SK-N-SH (cell line): ENCODE data around the gene EFCAB8. TPM values are rescaled to one million over a fixed set of nuclear protein-coding genes. Genes with fewer than 3 reads are reported as not detected.

ENCODE experiments used
- CTCF ChIA-PET: fragments of 300-600, 350-600 bp; formaldehyde crosslinking; extraction: SDS; loops from one replicate; lab custom pipeline; 2021; lab: Yijun Ruan, JAX
- POLR2A ChIA-PET: fragments of 350-600 bp; sonication (Branson Sonifier 250); formaldehyde crosslinking; extraction: SDS; loops from one replicate; lab custom pipeline; 2020; ENCODE audit warnings: antibody characterized with exemption, inconsistent platforms; lab: Yijun Ruan, JAX
- DNase-seq: peaks from one replicate; pipeline ENCODE4 v3.0.0; 2012
- H2AFZ ChIP-seq: fragments of 200-600 bp; sonication (generic); 2 replicates; pipeline ENCODE4 v1.8.1; 2016; ENCODE audit warnings: antibody characterized with exemption, mild to moderate bottlenecking, low read depth
- H3F3A ChIP-seq: fragments of 200-600 bp; sonication (generic); replicated peaks from 2 replicates; pipeline ENCODE3; 2016; ENCODE audit warnings: antibody characterized with exemption, mild to moderate bottlenecking; ENCODE audit not compliant: insufficient read depth
- H3K27ac ChIP-seq, 2 experiments: fragments of 200-500 bp in 1 of 2; fragments of 200-600 bp in 1 of 2; sonication (Bioruptor generic) in 1 of 2; sonication (generic), shearing (Covaris generic) in 1 of 2; 2 replicates each; pipeline versions ENCODE4 v1.5.1 to v1.6.1; 2014 to 2016; ENCODE audit warnings: low read depth in 2 of 2, inconsistent platforms in 1 of 2, low read length in 1 of 2, mild to moderate bottlenecking in 1 of 2, mixed read lengths in 1 of 2
- H3K27me3 ChIP-seq: fragments of 200-600 bp; sonication (generic), shearing (Covaris generic); 2 replicates; pipeline ENCODE4 v1.6.1; 2016; ENCODE audit warnings: mixed run types; ENCODE audit not compliant: insufficient read depth
- H3K36me3 ChIP-seq, 2 experiments: fragments of 200-500 bp in 1 of 2; fragments of 200-600 bp in 1 of 2; sonication (Bioruptor generic) in 1 of 2; sonication (generic) in 1 of 2; replicated peaks in 1 of 2; 2 replicates each; pipeline versions ENCODE3 to v1.5.1; 2014 to 2016; ENCODE audit warnings: low read length in 1 of 2, mild to moderate bottlenecking in 1 of 2; ENCODE audit not compliant: insufficient read depth in 2 of 2, control insufficient read depth in 1 of 2
- H3K4me1 ChIP-seq, 2 experiments: fragments of 200-500 bp in 1 of 2; fragments of 200-600 bp in 1 of 2; sonication (Bioruptor generic) in 1 of 2; sonication (generic), shearing (Covaris generic) in 1 of 2; 2 replicates each; pipeline versions ENCODE4 v1.5.1 to v1.6.1; 2014 to 2016; ENCODE audit warnings: low read depth in 1 of 2, low read length in 1 of 2, mixed run types in 1 of 2; ENCODE audit not compliant: insufficient read depth in 2 of 2, control insufficient read depth in 1 of 2
- H3K4me2 ChIP-seq: fragments of 200-600 bp; sonication (generic), shearing (Covaris generic); 2 replicates; pipeline ENCODE4 v1.6.1; 2017; ENCODE audit warnings: mixed run types
- H3K4me3 ChIP-seq, 2 experiments: fragments of 200-500 bp in 1 of 2; fragments of 200-600 bp in 1 of 2; sonication (Bioruptor generic) in 1 of 2; sonication (generic), shearing (Covaris generic) in 1 of 2; 2 replicates each; pipeline versions ENCODE4 v1.5.1 to v1.8.1; 2014 to 2016; ENCODE audit warnings: low read depth in 2 of 2, inconsistent platforms in 1 of 2, low read length in 1 of 2, mild to moderate bottlenecking in 1 of 2, mixed read lengths in 1 of 2, moderate library complexity in 1 of 2
- H3K79me2 ChIP-seq: fragments of 200-600 bp; sonication (generic); 2 replicates; pipeline ENCODE4 v1.8.1; 2017; ENCODE audit warnings: mild to moderate bottlenecking; ENCODE audit not compliant: insufficient read depth
- H3K9ac ChIP-seq: fragments of 200-600 bp; sonication (generic); 2 replicates; pipeline ENCODE4 v1.6.1; 2017; ENCODE audit warnings: mixed run types
- H3K9me2 ChIP-seq: fragments of 200-600 bp; sonication (generic); 2 replicates; pipeline ENCODE4 v1.6.1; 2017; ENCODE audit warnings: mixed run types
- H3K9me3 ChIP-seq: fragments of 200-600 bp; sonication (generic); 2 replicates; pipeline ENCODE4 v1.6.1; 2017; ENCODE audit warnings: mixed run types, mild to moderate bottlenecking, moderate library complexity
- H4K20me1 ChIP-seq: fragments of 200-600 bp; sonication (generic); 2 replicates; pipeline ENCODE4 v1.6.1; 2017; ENCODE audit warnings: mild to moderate bottlenecking, mixed run types; ENCODE audit not compliant: insufficient read depth
- CTCF ChIP-seq: fragments of 200-600 bp; sonication (generic); IDR thresholded peaks from 2 replicates; pipeline ENCODE4 v1.6.1; 2017; ENCODE audit warnings: antibody characterized with exemption, mild to moderate bottlenecking, moderate library complexity
- EZH2phosphoT487 ChIP-seq: fragments of 200-600 bp; sonication (generic); IDR thresholded peaks from 2 replicates; pipeline ENCODE4 v1.6.1; 2017; ENCODE audit warnings: low read depth, mixed run types, mild to moderate bottlenecking, antibody characterized with exemption, moderate library complexity, borderline replicate concordance
- IRF3 ChIP-seq: fragments of 150-350 bp; IDR thresholded peaks from 2 replicates; pipeline ENCODE4 v1.6.1; 2016; ENCODE audit warnings: mild to moderate bottlenecking, low read depth, low read length
- JUND ChIP-seq: IDR thresholded peaks from 2 replicates; pipeline ENCODE4 v1.4.0; 2012
- MAX ChIP-seq: IDR thresholded peaks from 2 replicates; pipeline ENCODE4 v1.4.0; 2012; ENCODE audit warnings: low read depth
- MEF2A ChIP-seq: IDR thresholded peaks from 2 replicates; pipeline ENCODE4 v1.4.0; 2012; ENCODE audit warnings: low read depth, borderline replicate concordance
- MXI1 ChIP-seq: IDR thresholded peaks from 2 replicates; pipeline ENCODE4 v1.6.1; 2012; ENCODE audit warnings: mild to moderate bottlenecking, low read depth, low read length, improper control_type of control experiment
- NFIC ChIP-seq: IDR thresholded peaks from 2 replicates; pipeline ENCODE4 v1.4.0; 2012; ENCODE audit warnings: borderline replicate concordance
- PBX3 ChIP-seq: IDR thresholded peaks from 2 replicates; pipeline ENCODE4; 2012
- POLR2AphosphoS5 ChIP-seq: IDR thresholded peaks from 2 replicates; pipeline ENCODE4 v1.6.1; 2012; ENCODE audit warnings: low read depth, low read length
- RCOR1 ChIP-seq: fragments of 150-350 bp; IDR thresholded peaks from 2 replicates; pipeline ENCODE4 v1.6.1; 2017; ENCODE audit warnings: antibody characterized with exemption, low read length
- REST ChIP-seq: IDR thresholded peaks from 2 replicates; pipeline ENCODE4 v1.6.1; 2012; ENCODE audit warnings: mild to moderate bottlenecking, low read depth, low read length, moderate library complexity
- RFX5 ChIP-seq: IDR thresholded peaks from 2 replicates; pipeline ENCODE4 v1.6.1; 2012; ENCODE audit warnings: mild to moderate bottlenecking, improper control_type of control experiment, low read length
- SMC3 ChIP-seq: IDR thresholded peaks from 2 replicates; pipeline ENCODE4 v1.6.1; 2012; ENCODE audit warnings: low read depth, low read length, improper control_type of control experiment
- TEAD4 ChIP-seq: IDR thresholded peaks from 2 replicates; pipeline ENCODE4 v1.4.0; 2012; ENCODE audit warnings: mild to moderate bottlenecking, borderline replicate concordance; ENCODE audit not compliant: insufficient read depth
- USF1 ChIP-seq: IDR thresholded peaks from 2 replicates; pipeline ENCODE4 v1.4.0; 2012; ENCODE audit warnings: low read depth, borderline replicate concordance
- USF2 ChIP-seq: fragments of 150-350 bp; IDR thresholded peaks from 2 replicates; pipeline ENCODE4 v1.6.1; 2017; ENCODE audit warnings: antibody characterized with exemption, low read length, low read depth, borderline replicate concordance
- YY1 ChIP-seq: IDR thresholded peaks from 2 replicates; pipeline ENCODE4 v1.4.0; 2012; ENCODE audit warnings: low read depth, mild to moderate bottlenecking
- ZBTB33 ChIP-seq: IDR thresholded peaks from 2 replicates; pipeline ENCODE4 v1.4.0; 2012; ENCODE audit warnings: low read depth, borderline replicate concordance
- WGBS: methylation state at CpG from one replicate; pipeline ENCODE4 v1.1.6; 2017; ENCODE audit warnings: low lambda C conversion rate; 5-methylcytosine and 5-hydroxymethylcytosine counted together
- polyA plus RNA-seq, 3 experiments: library from polyadenylated mRNA; depleted of rRNA; stranded (reverse); fragments of >200 nt; gene quantifications; 2 replicates each; pipeline ENCODE4 v1.2.3, GENCODE V29; 2012

Gene EFCAB8
- polyA plus RNA-seq, 1 of the 3 experiments (the other 2 are of a cell fraction) = not detected

GRCh38 chr20:32902456-32903420, 44.0 kb downstream of the EFCAB8 start:
- Histone ChIP-seq H2AFZ (no peak overlapping the region), H3K4me2 (no peak overlapping the region), H3K9me3 (no peaks in the 10 kb centered on the region), H3K4me1 (peaks cover 0 to 3% of the 10 kb centered on the region in 2 experiments; a peak in 1 of 4 replicates), H3K27ac (no peak overlapping the region), H3K9ac (no peak overlapping the region), H3K36me3 (no peaks in the 10 kb centered on the region), H3K79me2 (no peaks in the 10 kb centered on the region), H3K9me2 (no peaks in the 10 kb centered on the region), H3K27me3 (no peaks in the 10 kb centered on the region), H3K4me3 (no peak overlapping the region), H4K20me1 (no peaks in the 10 kb centered on the region), H3F3A (no peaks in the 10 kb centered on the region)
- POLR2A ChIA-PET = no interaction called here
- CTCF ChIA-PET = interaction anchor here (0.6 to 3.0 kb wide), 35 partner anchors 9 to 765 kb away, joined by 3 to 19 read pairs (median 4); no protein-coding TSS in a partner anchor
- peak; percentile 80 for DNase-seq
- 54% methylated on average over 23 of the region's 25 CpGs for WGBS
- TF ChIP-seq SMC3 = peak; percentile 79
- TF ChIP-seq CTCF = peak; percentile 93
- TF ChIP-seq MXI1 = no peak
- TF ChIP-seq YY1 = no peak
- TF ChIP-seq PBX3 = no peak
- TF ChIP-seq POLR2AphosphoS5 = no peak
- no peak for TF ChIP-seq USF1
- no peak for TF ChIP-seq NFIC
- no peak for TF ChIP-seq REST
- no peak for TF ChIP-seq MAX
- TF ChIP-seq JUND = no peak
- TF ChIP-seq ZBTB33 = no peak
- no peak for TF ChIP-seq EZH2phosphoT487
- TF ChIP-seq TEAD4 = no peak
- no peak for TF ChIP-seq RCOR1
- no peak for TF ChIP-seq MEF2A
- no peak for TF ChIP-seq USF2
- no peak for TF ChIP-seq IRF3
- TF ChIP-seq RFX5 = no peak
